ENCODE data around the gene NHLRC2. TPM values are rescaled to one million over a fixed set of nuclear protein-coding genes. Genes with fewer than 3 reads are reported as not detected.
A peak's percentile ranks its signal among the peaks of the same experiment; 100 is the strongest.

The NHLRC2 gene
- total RNA-seq, 1 donor, result 18.6 TPM

DNA sequence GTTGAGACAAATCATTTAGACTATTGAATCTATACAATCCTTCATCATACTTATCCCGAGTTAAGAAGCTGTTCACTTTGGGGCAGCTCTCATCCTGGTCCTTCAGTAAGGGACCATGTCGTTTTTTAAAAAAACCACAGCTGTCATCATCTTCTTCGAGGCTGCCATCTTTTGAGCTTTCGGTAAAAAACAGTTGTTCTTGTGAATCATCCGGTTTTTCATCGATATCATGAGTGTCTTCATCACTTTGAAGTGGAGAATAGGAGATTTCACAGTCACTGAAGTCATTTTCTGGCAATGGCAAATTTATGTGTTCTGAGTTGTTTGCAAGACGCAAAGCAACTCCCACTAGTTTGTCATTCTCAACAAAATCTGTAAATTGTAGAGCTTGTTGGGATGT, 4.5 kb upstream of the NHLRC2 start:
- TF ChIP-seq CTCF (IDR thresholded peaks at IDR 0.05; ENCODE audit: insufficient read depth, low read depth, low read length), result no peak
- no peak overlapping the region for H3K4me3 ChIP-seq (ENCODE audit: low read depth, low read length)
- DNase-seq (ENCODE audit: low read depth), result no peak

- TF ChIP-seq CTCF (IDR thresholded peaks at IDR 0.05; ENCODE audit: insufficient read depth, low read depth, low read length), result no peak
- DNase-seq (ENCODE audit: low read depth), result no peak
- peak overlapping the region; percentile 86 for H3K4me3 ChIP-seq (ENCODE audit: low read depth, low read length)
Observed at GRCh38 chr10:113853578-113854012, 866 bp upstream of the NHLRC2 start.

GRCh38 chr10:113854761-113855588, 514 bp downstream of the NHLRC2 start:
- no peak for TF ChIP-seq CTCF (IDR thresholded peaks at IDR 0.05; ENCODE audit: insufficient read depth, low read depth, low read length)
- peak; percentile 42 for DNase-seq (ENCODE audit: low read depth)

DNA sequence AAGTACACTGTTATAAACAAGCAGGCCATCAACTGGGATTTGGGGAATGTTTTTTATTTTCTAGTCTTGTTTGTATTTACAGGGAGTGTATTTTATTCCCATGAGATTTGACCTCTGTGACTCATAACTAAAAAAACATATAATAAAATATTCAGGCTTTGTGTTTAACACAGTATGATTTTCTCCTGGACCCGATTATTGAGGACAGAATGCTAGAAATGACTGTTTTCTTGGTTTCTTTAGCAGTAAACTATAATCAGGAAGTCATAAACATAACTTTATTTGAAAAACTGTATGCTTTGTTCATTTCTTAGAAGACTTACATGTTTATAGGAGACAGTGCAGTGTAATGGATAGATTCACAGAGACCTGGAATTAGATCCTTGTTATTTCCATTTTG, 2.1 kb downstream of the NHLRC2 start:
- TF ChIP-seq CTCF (IDR thresholded peaks at IDR 0.05; ENCODE audit: insufficient read depth, low read depth, low read length), result no peak
- DNase-seq (ENCODE audit: low read depth), result no peak
- H3K4me3 ChIP-seq (ENCODE audit: low read depth, low read length), result peak overlapping the region; percentile 86

More at GRCh38 chr10:113854761-113855588, 514 bp downstream of the NHLRC2 start:
- peak overlapping the region; percentile 86 for H3K4me3 ChIP-seq (ENCODE audit: low read depth, low read length)

DNA sequence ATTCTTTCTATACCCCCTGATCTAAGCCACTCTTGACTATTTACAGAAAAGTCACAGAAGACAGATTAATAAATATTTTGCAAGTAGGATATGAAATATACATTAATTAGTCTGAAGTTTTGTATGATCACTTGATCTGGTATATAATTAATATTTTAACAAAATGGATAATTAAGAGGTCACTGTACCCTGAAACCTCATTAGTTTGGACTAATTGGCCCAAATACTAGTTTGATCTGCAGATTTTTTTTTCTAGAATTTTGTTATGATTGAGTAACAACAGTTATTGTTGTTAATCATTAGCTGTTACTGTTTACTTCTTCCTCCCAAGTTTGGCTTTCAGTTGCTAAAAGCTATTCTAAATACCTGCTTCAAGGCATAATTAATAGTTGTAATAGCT, 2.7 kb downstream of the NHLRC2 start:
- no peak for TF ChIP-seq CTCF (IDR thresholded peaks at IDR 0.05; ENCODE audit: insufficient read depth, low read depth, low read length)
- DNase-seq (ENCODE audit: low read depth), result no peak
- H3K4me3 ChIP-seq (ENCODE audit: low read depth, low read length), result no peak overlapping the region

DNA sequence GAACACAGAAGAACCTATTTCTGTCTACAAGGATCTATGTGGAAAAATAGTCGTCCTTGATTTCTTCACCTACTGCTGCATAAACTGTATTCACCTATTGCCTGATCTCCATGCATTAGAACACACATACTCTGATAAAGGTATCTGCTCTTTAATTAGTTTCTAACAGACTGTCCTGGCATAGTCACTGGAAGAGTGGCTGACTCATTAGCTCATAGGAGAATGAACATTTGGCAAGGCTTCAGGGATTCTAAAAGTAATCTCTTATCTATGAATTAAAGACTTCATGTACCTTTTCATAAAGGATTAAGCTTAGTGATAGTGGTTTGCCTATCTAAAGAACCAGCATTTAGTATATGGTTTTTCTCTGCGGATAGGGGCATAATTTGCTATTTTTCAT, 4.1 kb downstream of the NHLRC2 start:
- no peak for TF ChIP-seq CTCF (IDR thresholded peaks at IDR 0.05; ENCODE audit: insufficient read depth, low read depth, low read length)

More for the DNA sequence above, 4.1 kb downstream of the NHLRC2 start:
- H3K4me3 ChIP-seq (ENCODE audit: low read depth, low read length), result no peak overlapping the region
- DNase-seq (ENCODE audit: low read depth), result peak; percentile 18
